GM12892 (cell line): ENCODE results near the gene CFAP119.

Experiments used
- POLR2A ChIP-seq: IDR thresholded peaks from 2 replicates; pipeline ENCODE4 v1.6.1; 2011; ENCODE audit warnings: low read depth, low read length, control low read depth
- POLR2AphosphoS5 ChIP-seq: IDR thresholded peaks from 2 replicates; pipeline ENCODE4 v1.6.1; 2011; ENCODE audit warnings: low read depth, low read length, control low read depth

- no peak for TF ChIP-seq POLR2A
- no peak for TF ChIP-seq POLR2AphosphoS5
Observed at GRCh38 chr16:30773826-30774225, 12.0 kb upstream of the CFAP119 start.
